ENCODE results near the gene SUPT4H1.

Gene SUPT4H1

DNA sequence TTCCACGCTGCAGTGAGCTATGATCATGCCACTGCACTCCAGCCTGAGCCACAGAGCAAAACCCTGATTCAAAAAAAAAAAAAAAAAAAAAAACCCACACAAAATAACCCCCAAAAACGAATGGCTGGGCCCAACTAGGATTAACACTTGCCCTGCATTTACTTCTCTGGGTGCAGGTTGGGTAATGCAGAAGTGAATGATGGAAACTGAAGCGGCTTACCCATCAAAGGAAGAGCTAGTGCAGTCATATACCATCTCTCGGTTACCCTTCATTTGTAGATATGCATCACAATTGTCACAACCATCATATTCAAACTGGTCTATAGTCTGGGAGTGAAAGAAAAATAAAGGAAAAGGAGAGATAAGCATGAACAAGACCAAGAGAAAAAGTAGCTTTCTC, 819 bp downstream of the SUPT4H1 start:
- TF ChIP-seq REST (IDR thresholded peaks at IDR 0.05; ENCODE audit: insufficient read depth in 1 of 2, low read depth in 2 of 2, low read length in 2 of 2), result no peak
- TF ChIP-seq POLR2AphosphoS5 (IDR thresholded peaks at IDR 0.05; ENCODE audit: low read depth, low read length), result no peak
- TF ChIP-seq FOXP2 (optimal IDR thresholded peaks at IDR 0.05; ENCODE audit: borderline replicate concordance, extremely low read depth, extremely low read length, insufficient read depth), result no peak
- TF ChIP-seq SIN3A (IDR thresholded peaks at IDR 0.05; ENCODE audit: borderline replicate concordance, insufficient read depth, low read length), result no peak
- TF ChIP-seq TAF1 (IDR thresholded peaks at IDR 0.05; ENCODE audit: borderline replicate concordance, insufficient read depth, low read length), result no peak

- TF ChIP-seq FOXP2 (optimal IDR thresholded peaks at IDR 0.05; ENCODE audit: borderline replicate concordance, extremely low read depth, extremely low read length, insufficient read depth), result no peak
- no peak for TF ChIP-seq SIN3A (IDR thresholded peaks at IDR 0.05; ENCODE audit: borderline replicate concordance, insufficient read depth, low read length)
- no peak for TF ChIP-seq REST (IDR thresholded peaks at IDR 0.05; ENCODE audit: insufficient read depth in 1 of 2, low read depth in 2 of 2, low read length in 2 of 2)
- no peak for TF ChIP-seq TAF1 (IDR thresholded peaks at IDR 0.05; ENCODE audit: borderline replicate concordance, insufficient read depth, low read length)
- no peak for TF ChIP-seq POLR2AphosphoS5 (IDR thresholded peaks at IDR 0.05; ENCODE audit: low read depth, low read length)
These were observed 4.0 kb downstream of the SUPT4H1 start for GRCh38 chr17:58348038-58348437.

GRCh38 chr17:58345500-58345899, 6.5 kb downstream of the SUPT4H1 start:
- TF ChIP-seq TAF1 (IDR thresholded peaks at IDR 0.05; ENCODE audit: borderline replicate concordance, insufficient read depth, low read length) (no peak), REST (IDR thresholded peaks at IDR 0.05; ENCODE audit: insufficient read depth in 1 of 2, low read depth in 2 of 2, low read length in 2 of 2) (no peak), FOXP2 (optimal IDR thresholded peaks at IDR 0.05; ENCODE audit: borderline replicate concordance, extremely low read depth, extremely low read length, insufficient read depth) (no peak), POLR2AphosphoS5 (IDR thresholded peaks at IDR 0.05; ENCODE audit: low read depth, low read length) (no peak), SIN3A (IDR thresholded peaks at IDR 0.05; ENCODE audit: borderline replicate concordance, insufficient read depth, low read length) (no peak)

DNA sequence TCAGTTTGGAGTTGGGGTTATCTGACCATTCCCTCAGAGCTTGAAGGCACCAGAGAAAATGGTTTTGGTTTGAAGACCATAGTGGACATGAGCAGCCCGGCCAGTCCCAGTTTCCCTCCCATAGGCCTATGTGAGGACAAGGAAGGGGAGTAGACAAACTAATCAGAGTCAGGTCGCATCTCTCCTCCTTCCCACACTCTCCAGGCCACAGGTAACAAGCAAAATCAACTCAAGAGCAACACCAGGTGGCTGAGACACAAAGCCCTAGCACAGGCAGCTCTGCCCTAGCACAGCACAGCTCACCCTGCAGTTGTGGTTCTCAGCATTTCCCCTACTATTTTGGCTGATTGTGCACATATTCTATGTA, 7.2 kb downstream of the SUPT4H1 start:
- TF ChIP-seq TAF1 (IDR thresholded peaks at IDR 0.05; ENCODE audit: borderline replicate concordance, insufficient read depth, low read length) (no peak), POLR2AphosphoS5 (IDR thresholded peaks at IDR 0.05; ENCODE audit: low read depth, low read length) (no peak), REST (IDR thresholded peaks at IDR 0.05; ENCODE audit: insufficient read depth in 1 of 2, low read depth in 2 of 2, low read length in 2 of 2) (no peak), FOXP2 (optimal IDR thresholded peaks at IDR 0.05; ENCODE audit: borderline replicate concordance, extremely low read depth, extremely low read length, insufficient read depth) (no peak), SIN3A (IDR thresholded peaks at IDR 0.05; ENCODE audit: borderline replicate concordance, insufficient read depth, low read length) (no peak)
